Vagina (tissue), 2 donors: ENCODE data around the gene LMOD1.

ENCODE experiments used
- POLR2A ChIP-seq, 2 donors: fragments of 450-650 bp; IDR thresholded peaks; one replicate each; pipeline ENCODE4 v1.6.1; 2017; ENCODE audit warnings: antibody characterized with exemption in 2 of 2, mild to moderate bottlenecking in 2 of 2, moderate library complexity in 2 of 2
- POLR2AphosphoS5 ChIP-seq, 2 donors: sonication (generic); formaldehyde crosslinking; IDR thresholded peaks; one replicate each; pipeline ENCODE4 v1.9.0; 2017; ENCODE audit warnings: antibody characterized with exemption in 2 of 2, mild to moderate bottlenecking in 2 of 2, low read depth in 1 of 2; ENCODE audit not compliant: insufficient read depth in 1 of 2
- TF ChIP-seq, protein P1 (sequence below), 3 experiments: fragments of 450-650 bp in 2 of 3; fragments of 200-600 bp in 1 of 3; sonication (generic) in 1 of 3; IDR thresholded peaks; one replicate each; pipeline ENCODE4 v1.5.1; 2017 to 2019; ENCODE audit warnings: antibody characterized with exemption in 3 of 3, mild to moderate bottlenecking in 2 of 3, moderate library complexity in 2 of 3

DNA sequence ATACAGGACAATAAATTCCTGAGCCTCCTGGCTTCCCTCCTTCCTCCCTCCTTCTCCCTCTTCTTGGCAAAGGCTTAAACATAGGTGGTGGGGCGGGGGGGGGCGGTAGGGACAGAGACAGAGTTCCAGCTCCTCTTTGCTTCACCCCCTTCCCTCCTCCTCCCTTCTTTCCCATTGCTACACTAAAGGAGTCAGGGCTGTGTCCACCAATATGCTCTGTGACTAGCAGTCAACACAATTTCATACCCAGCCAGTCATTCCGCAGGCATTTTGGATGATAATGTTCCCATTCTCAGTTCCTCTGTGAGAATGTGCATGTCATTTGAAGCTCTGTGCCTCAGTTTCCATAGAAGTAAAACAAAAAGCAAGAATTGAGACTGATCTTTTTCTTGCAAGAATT lies 1.7 kb downstream of the LMOD1 start:
- TF ChIP-seq POLR2AphosphoS5 (IDR thresholded peaks at IDR 0.05; ENCODE audit: insufficient read depth in 1 of 2, low read depth in 1 of 2) (no peak), POLR2A (IDR thresholded peaks at IDR 0.05) (no peak)
- TF ChIP-seq, protein P1, sequence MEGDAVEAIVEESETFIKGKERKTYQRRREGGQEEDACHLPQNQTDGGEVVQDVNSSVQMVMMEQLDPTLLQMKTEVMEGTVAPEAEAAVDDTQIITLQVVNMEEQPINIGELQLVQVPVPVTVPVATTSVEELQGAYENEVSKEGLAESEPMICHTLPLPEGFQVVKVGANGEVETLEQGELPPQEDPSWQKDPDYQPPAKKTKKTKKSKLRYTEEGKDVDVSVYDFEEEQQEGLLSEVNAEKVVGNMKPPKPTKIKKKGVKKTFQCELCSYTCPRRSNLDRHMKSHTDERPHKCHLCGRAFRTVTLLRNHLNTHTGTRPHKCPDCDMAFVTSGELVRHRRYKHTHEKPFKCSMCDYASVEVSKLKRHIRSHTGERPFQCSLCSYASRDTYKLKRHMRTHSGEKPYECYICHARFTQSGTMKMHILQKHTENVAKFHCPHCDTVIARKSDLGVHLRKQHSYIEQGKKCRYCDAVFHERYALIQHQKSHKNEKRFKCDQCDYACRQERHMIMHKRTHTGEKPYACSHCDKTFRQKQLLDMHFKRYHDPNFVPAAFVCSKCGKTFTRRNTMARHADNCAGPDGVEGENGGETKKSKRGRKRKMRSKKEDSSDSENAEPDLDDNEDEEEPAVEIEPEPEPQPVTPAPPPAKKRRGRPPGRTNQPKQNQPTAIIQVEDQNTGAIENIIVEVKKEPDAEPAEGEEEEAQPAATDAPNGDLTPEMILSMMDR (IDR thresholded peaks at IDR 0.05) = no peak
